ENCODE results near the gene MYEOV. TPM values are rescaled to one million over a fixed set of nuclear protein-coding genes. Genes with fewer than 3 reads are reported as not detected.
A peak's percentile ranks its signal among the peaks of the same experiment; 100 is the strongest.

The MYEOV gene
- polyA plus RNA-seq, 1 donor (not counting 4 experiments of a cell fraction or from before 2014, with no cell fraction given) = 1.4 TPM

GRCh38 chr11:69272831-69273485 is 21.0 kb upstream of the MYEOV start:
- Histone ChIP-seq H3K27me3 (ENCODE audit: control insufficient read depth, extremely low read depth, insufficient read depth, low read length) (peaks cover 27% of the 10 kb centered on the region), H3K9me3 (ENCODE audit: control insufficient read depth, low read depth, low read length) (no peaks in the 10 kb centered on the region), H3K4me2 (ENCODE audit: control insufficient read depth, extremely low read depth, insufficient read depth, low read depth, low read length) (no peak overlapping the region), H3K79me2 (ENCODE audit: control insufficient read depth, insufficient read depth, low read length) (no peaks in the 10 kb centered on the region), H4K20me1 (ENCODE audit: control insufficient read depth, extremely low read depth, insufficient read depth, low read length) (no peaks in the 10 kb centered on the region), H3K36me3 (ENCODE audit: control insufficient read depth in 2 of 2, extremely low read depth in 1 of 2, insufficient read depth in 2 of 2, low read length in 2 of 2) (no peaks in the 10 kb centered on the region), H3K4me1 (ENCODE audit: control insufficient read depth, extremely low read depth, insufficient read depth, low read length) (peaks cover 13% of the 10 kb centered on the region), H3K9ac (ENCODE audit: control insufficient read depth, extremely low read depth, insufficient read depth, low read length) (no peak overlapping the region), H3K27ac (ENCODE audit: control insufficient read depth, insufficient read depth, low read length) (no peak overlapping the region), H2AFZ (ENCODE audit: control insufficient read depth, low read length) (no peak overlapping the region), H3K4me3 (ENCODE audit: control insufficient read depth in 2 of 3, extremely low read depth in 1 of 3, insufficient read depth in 2 of 3, low read depth in 1 of 3, low read length in 3 of 3) (no peak overlapping the region), H3K9me1 (ENCODE audit: control insufficient read depth, extremely low read depth, insufficient read depth, low read length) (no peaks in the 10 kb centered on the region)
- FAIRE-seq = no peak
- TF ChIP-seq CTCF (optimal IDR thresholded peaks at IDR 0.05 in 1 of 3, IDR thresholded peaks at IDR 0.05 in 1 of 3, conservative IDR thresholded peaks at IDR 0.05 in 1 of 3; ENCODE audit: extremely low read depth in 1 of 3, insufficient read depth in 2 of 3, low read length in 3 of 3) = no peak
- peak; percentile 52 for TF ChIP-seq EZH2 (IDR thresholded peaks at IDR 0.05; ENCODE audit: low read length)
- DNase-seq (ENCODE audit: low read depth, low spot score) = no peak
- dilution Hi-C loops (cut with MboI; ENCODE audit: extremely low pct_ligation_motif_present, low sequenced_read_pairs) = no loop called here

- Histone ChIP-seq H4K20me1 (ENCODE audit: control insufficient read depth, extremely low read depth, insufficient read depth, low read length) (no peaks in the 10 kb centered on the region), H3K27me3 (ENCODE audit: control insufficient read depth, extremely low read depth, insufficient read depth, low read length) (peaks cover 28% of the 10 kb centered on the region), H3K27ac (ENCODE audit: control insufficient read depth, insufficient read depth, low read length) (no peak overlapping the region), H3K4me1 (ENCODE audit: control insufficient read depth, extremely low read depth, insufficient read depth, low read length) (peaks cover 13% of the 10 kb centered on the region), H3K9me1 (ENCODE audit: control insufficient read depth, extremely low read depth, insufficient read depth, low read length) (no peaks in the 10 kb centered on the region), H3K4me2 (ENCODE audit: control insufficient read depth, extremely low read depth, insufficient read depth, low read depth, low read length) (no peak overlapping the region), H2AFZ (ENCODE audit: control insufficient read depth, low read length) (no peak overlapping the region), H3K9me3 (ENCODE audit: control insufficient read depth, low read depth, low read length) (no peaks in the 10 kb centered on the region), H3K36me3 (ENCODE audit: control insufficient read depth in 2 of 2, extremely low read depth in 1 of 2, insufficient read depth in 2 of 2, low read length in 2 of 2) (no peaks in the 10 kb centered on the region), H3K79me2 (ENCODE audit: control insufficient read depth, insufficient read depth, low read length) (no peaks in the 10 kb centered on the region), H3K9ac (ENCODE audit: control insufficient read depth, extremely low read depth, insufficient read depth, low read length) (no peak overlapping the region), H3K4me3 (ENCODE audit: control insufficient read depth in 2 of 3, extremely low read depth in 1 of 3, insufficient read depth in 2 of 3, low read depth in 1 of 3, low read length in 3 of 3) (no peak overlapping the region)
- TF ChIP-seq EZH2 (IDR thresholded peaks at IDR 0.05; ENCODE audit: low read length) = no peak
- no peak for TF ChIP-seq CTCF (optimal IDR thresholded peaks at IDR 0.05 in 1 of 3, IDR thresholded peaks at IDR 0.05 in 1 of 3, conservative IDR thresholded peaks at IDR 0.05 in 1 of 3; ENCODE audit: extremely low read depth in 1 of 3, insufficient read depth in 2 of 3, low read length in 3 of 3)
- dilution Hi-C loops (cut with MboI; ENCODE audit: extremely low pct_ligation_motif_present, low sequenced_read_pairs) = no loop called here
- FAIRE-seq = no peak
- no peak for DNase-seq (ENCODE audit: low read depth, low spot score)
Measured at GRCh38 chr11:69273571-69273970, 20.4 kb upstream of the MYEOV start.

Measured in keratinocyte (primary cell).